HCT116 (cell line): ENCODE results near the gene ERC1. TPM values are rescaled to one million over a fixed set of nuclear protein-coding genes. Genes with fewer than 3 reads are reported as not detected.

Experiments used
- ATAC-seq: fragments of 200-7000 bp; cut with Tn5 transposase; 2 replicates; pipeline ENCODE4 v1.9.1; 2020; ENCODE audit warnings: mild to moderate bottlenecking, moderate library complexity
- BruUV-seq: library from RNA; stranded (reverse); fragments of 400-500 nt; replicated peaks from 2 replicates; lab custom pipeline; 2021; lab: Mats Ljungman, UMichigan
- CTCF ChIA-PET: fragments of 300-600 bp; sonication (Branson Sonifier 250); formaldehyde crosslinking; loops from one replicate; lab custom pipeline; 2021; ENCODE audit warnings: antibody characterized with exemption; lab: Charles Lee
- POLR2A ChIA-PET: fragments of 300-600, 350-600 bp; sonication (Branson Sonifier 250); formaldehyde crosslinking; loops from one replicate; lab custom pipeline; 2021; ENCODE audit warnings: antibody characterized with exemption; lab: Charles Lee
- RAD21 ChIA-PET, 2 experiments: fragments of 300-600 bp; sonication (Branson Sonifier 250); formaldehyde crosslinking; loops; one replicate each; lab custom pipeline; 2023; ENCODE audit warnings: low total read pairs in 2 of 2; ENCODE audit not compliant: uncharacterized antibody in 2 of 2, unreplicated experiment in 2 of 2, low non-redundant PET in 1 of 2; lab: Charles Lee
- DNase-seq: peaks from one replicate; pipeline ENCODE4 v3.0.0-alpha.2; 2010; ENCODE audit warnings: low read depth, low spot score
- H2AFZ ChIP-seq: fragments of 200-600 bp; shearing (Covaris generic), sonication (generic); 2 replicates; pipeline ENCODE4 v1.6.1; 2017; ENCODE audit warnings: low read depth, mixed run types, mixed read lengths, antibody characterized with exemption, low read length; ENCODE audit not compliant: poor library complexity, severe bottlenecking
- H3K27ac ChIP-seq: 2 replicates; pipeline ENCODE4 v1.5.1; 2012; ENCODE audit warnings: low read depth, low read length
- H3K27me3 ChIP-seq: fragments of 200-600 bp; sonication (generic); 2 replicates; pipeline ENCODE4 v1.6.1; 2016; ENCODE audit warnings: mixed run types, low read length, mixed read lengths; ENCODE audit not compliant: insufficient read depth
- H3K36me3 ChIP-seq, 2 experiments: fragments of 200-500 bp in 1 of 2; fragments of 200-600 bp in 1 of 2; sonication (Bioruptor generic) in 1 of 2; sonication (generic) in 1 of 2; 2 replicates each; pipeline versions ENCODE4 v1.5.1 to v1.6.1; 2014 to 2016; ENCODE audit warnings: low read length in 2 of 2, inconsistent platforms in 1 of 2, mixed read lengths in 1 of 2, mixed run types in 1 of 2; ENCODE audit not compliant: insufficient read depth in 2 of 2, control insufficient read depth in 1 of 2
- H3K4me1 ChIP-seq, 2 experiments: fragments of 200-600 bp in 1 of 2; sonication (generic) in 1 of 2; 2 replicates each; pipeline versions ENCODE4 v1.5.1 to v1.6.1; 2012 to 2017; ENCODE audit warnings: low read length in 2 of 2, inconsistent platforms in 1 of 2, mild to moderate bottlenecking in 1 of 2, mixed read lengths in 1 of 2, mixed run types in 1 of 2, moderate library complexity in 1 of 2; ENCODE audit not compliant: insufficient read depth in 2 of 2, control insufficient read depth in 1 of 2
- H3K4me2 ChIP-seq: fragments of 200-600 bp; sonication (generic); 2 replicates; pipeline ENCODE4 v1.6.1; 2017; ENCODE audit warnings: mixed run types, low read length, mixed read lengths
- H3K4me3 ChIP-seq, 2 experiments: fragments of 200-600 bp in 1 of 2; sonication (generic) in 1 of 2; replicated peaks in 1 of 2; 2 replicates each; pipeline ENCODE4 v1.5.1; 2011 to 2016; ENCODE audit warnings: low read length in 2 of 2, control low read depth in 1 of 2, low read depth in 1 of 2, mild to moderate bottlenecking in 1 of 2, mixed read lengths in 1 of 2, mixed run types in 1 of 2
- H3K79me2 ChIP-seq: fragments of 200-600 bp; sonication (generic); 2 replicates; pipeline ENCODE4 v1.6.1; 2017; ENCODE audit warnings: mild to moderate bottlenecking, mixed run types, low read length, moderate library complexity, mixed read lengths; ENCODE audit not compliant: insufficient read depth
- H3K9ac ChIP-seq: fragments of 200-600 bp; sonication (generic); 2 replicates; pipeline ENCODE4 v1.6.1; 2016; ENCODE audit warnings: low read length, mixed read lengths
- H3K9me2 ChIP-seq: fragments of 200-600 bp; sonication (generic), shearing (Covaris generic); 2 replicates; pipeline ENCODE4 v1.6.1; 2017; ENCODE audit warnings: mixed run types, mild to moderate bottlenecking, moderate library complexity; ENCODE audit not compliant: insufficient read depth
- H3K9me3 ChIP-seq, 2 experiments: fragments of 200-500 bp in 1 of 2; fragments of 200-600 bp in 1 of 2; sonication (Bioruptor generic) in 1 of 2; sonication (generic) in 1 of 2; 2 replicates each; pipeline ENCODE4 v1.6.1; 2014 to 2017; ENCODE audit warnings: low read length in 2 of 2, mixed read lengths in 2 of 2, inconsistent platforms in 1 of 2, low read depth in 1 of 2, mild to moderate bottlenecking in 1 of 2, mixed run types in 1 of 2, moderate library complexity in 1 of 2; ENCODE audit not compliant: control insufficient read depth in 1 of 2, insufficient read depth in 1 of 2
- H4K20me1 ChIP-seq: fragments of 200-600 bp; sonication (generic), shearing (Covaris generic); 2 replicates; pipeline ENCODE4 v1.6.1; 2017; ENCODE audit warnings: mixed run types, mild to moderate bottlenecking, moderate library complexity; ENCODE audit not compliant: insufficient read depth
- ATF3 ChIP-seq: IDR thresholded peaks from 2 replicates; pipeline ENCODE4 v1.6.1; 2012
- CBX3 ChIP-seq: IDR thresholded peaks from 2 replicates; pipeline ENCODE4 v1.6.1; 2012; ENCODE audit warnings: low read depth
- CTCF ChIP-seq, 3 experiments: fragments of 200-600 bp in 1 of 3; sonication (generic) in 1 of 3; IDR thresholded peaks in 2 of 3; conservative IDR thresholded peaks in 1 of 3; 2 replicates each; pipeline ENCODE4 v1.5.1; 2012 to 2017; ENCODE audit warnings: low read depth in 2 of 3, low read length in 2 of 3, antibody characterized with exemption in 1 of 3, borderline replicate concordance in 1 of 3, control low read depth in 1 of 3, mild to moderate bottlenecking in 1 of 3, mixed read lengths in 1 of 3, mixed run types in 1 of 3, moderate library complexity in 1 of 3; ENCODE audit not compliant: insufficient read depth in 1 of 3
- EGR1 ChIP-seq: IDR thresholded peaks from 2 replicates; pipeline ENCODE4 v1.6.1; 2012; ENCODE audit warnings: low read depth
- EZH2 ChIP-seq: fragments of 200-600 bp; sonication (generic); IDR thresholded peaks from 2 replicates; pipeline ENCODE4 v1.6.1; 2017; ENCODE audit warnings: antibody characterized with exemption, mixed run types
- EZH2phosphoT487 ChIP-seq: fragments of 200-600 bp; IDR thresholded peaks from 2 replicates; pipeline ENCODE4 v1.6.1; 2018; ENCODE audit warnings: antibody characterized with exemption, borderline replicate concordance
- MAX ChIP-seq: IDR thresholded peaks from 2 replicates; pipeline ENCODE4 v1.6.1; 2012
- POLR2A ChIP-seq: IDR thresholded peaks from 2 replicates; pipeline ENCODE4 v1.7.0; 2011; ENCODE audit warnings: borderline replicate concordance; ENCODE audit not compliant: insufficient read depth, insufficient read length; ENCODE audit errors: extremely low read depth
- RAD21 ChIP-seq: IDR thresholded peaks from 2 replicates; pipeline ENCODE4 v1.6.1; 2012; ENCODE audit warnings: low read depth, mild to moderate bottlenecking
- SP1 ChIP-seq: IDR thresholded peaks from 2 replicates; pipeline ENCODE4 v1.6.1; 2012; ENCODE audit warnings: low read depth
- ZBTB33 ChIP-seq: IDR thresholded peaks from 2 replicates; pipeline ENCODE4 v1.6.1; 2011; ENCODE audit warnings: mild to moderate bottlenecking, low read length, moderate library complexity; ENCODE audit not compliant: insufficient replicate concordance; ENCODE audit errors: extremely low read depth
- ZFX ChIP-seq: fragments of 450-650 bp; IDR thresholded peaks from 2 replicates; pipeline ENCODE4 v1.6.1; 2017
- intact Hi-C: fragments of 100-400 bp; cut with micrococcal nuclease; formaldehyde crosslinking; loops from 2 replicates; pipeline ENCODE4 v1.10.0; 2022
- total RNA-seq: library from RNA; stranded (reverse); gene quantifications from one replicate; pipeline ENCODE4 v1.2.1, GENCODE V29; 2021; ENCODE audit not compliant: unreplicated experiment

The ERC1 gene
- total RNA-seq, 1 experiment from 2014 or later = 41.9 TPM

GRCh38 chr12:1056390-1056789 lies 65.4 kb downstream of the ERC1 start:
- CTCF ChIA-PET = no interaction called here

More at GRCh38 chr12:1056390-1056789, 65.4 kb downstream of the ERC1 start:
- Histone ChIP-seq H3K27ac (no peak overlapping the region), H4K20me1 (no peaks in the 10 kb centered on the region), H3K27me3 (no peaks in the 10 kb centered on the region), H3K36me3 (no peaks in the 10 kb centered on the region), H3K4me3 (no peak overlapping the region), H3K79me2 (peaks cover 33% of the 10 kb centered on the region), H3K9ac (no peak overlapping the region), H2AFZ (no peak overlapping the region), H3K4me2 (no peak overlapping the region)
- POLR2A ChIA-PET = no interaction called here
- no peak for ATAC-seq
- no peak for TF ChIP-seq ZBTB33
- TF ChIP-seq ZFX = no peak
- no peak for TF ChIP-seq CBX3
- TF ChIP-seq MAX = no peak
- no peak for TF ChIP-seq EGR1
- TF ChIP-seq EZH2 = no peak
- TF ChIP-seq EZH2phosphoT487 = no peak
- no peak for TF ChIP-seq ATF3
- TF ChIP-seq POLR2A = no peak
- TF ChIP-seq RAD21 = no peak
- no peak for TF ChIP-seq SP1
- TF ChIP-seq CTCF (IDR thresholded peaks at IDR 0.05 in 2 of 3, conservative IDR thresholded peaks at IDR 0.05 in 1 of 3; ENCODE audit: borderline replicate concordance in 1 of 3, insufficient read depth in 1 of 3, low read depth in 2 of 3, low read length in 2 of 3) = no peak
- TF ChIP-seq, all 23 proteins: peak for 0
- intact Hi-C loops = no loop called here
- Histone ChIP-seq H3K9me3 (peaks cover 0 to 20% of the 10 kb centered on the region in 2 experiments; a peak in 3 of 4 replicates), H3K4me1 (no peaks in the 10 kb centered on the region), H3K9me2 (no peaks in the 10 kb centered on the region)
- BruUV-seq = no TSS peak
- no peak for DNase-seq
- RAD21 ChIA-PET = no interaction called here
